Body of pancreas (tissue), 4 donors: Measurements from ENCODE around the gene FBXO3.

Experiments
- CTCF ChIP-seq, 7 experiments: fragments of 450-650 bp in 4 of 7; fragments of 200-600 bp in 3 of 7; sonication (generic) in 3 of 7; IDR thresholded peaks; one replicate each; pipeline ENCODE4 v1.5.1; 2016 to 2019; ENCODE audit warnings: antibody characterized with exemption in 7 of 7
- POLR2A ChIP-seq, 3 donors: fragments of 450-650 bp; IDR thresholded peaks; one replicate each; pipeline ENCODE4 v1.6.1; 2016; ENCODE audit warnings: antibody characterized with exemption in 3 of 3, mild to moderate bottlenecking in 2 of 3

GRCh38 chr11:33761471-33761870 is 12.8 kb downstream of the FBXO3 start:
- TF ChIP-seq POLR2A (IDR thresholded peaks at IDR 0.05) (no peak), CTCF (IDR thresholded peaks at IDR 0.05) (no peak)
